ENCODE results near the gene SMYD3. TPM values are rescaled to one million over a fixed set of nuclear protein-coding genes. Genes with fewer than 3 reads are reported as not detected.

Gene SMYD3
- total and polyA plus RNA-seq, 2 donors (not counting 1 experiment from before 2014, with no cell fraction given), result 9.7 to 37.2 TPM

GRCh38 chr1:246166841-246167240, 340.2 kb downstream of the SMYD3 start:
- intact Hi-C loops (cut with micrococcal nuclease), result no loop called here
- Histone ChIP-seq H3K27ac (ENCODE audit: low read length in 2 of 2) (no peak overlapping the region), H3K36me3 (replicated peaks in 1 of 2; ENCODE audit: control extremely low read depth in 1 of 2, control insufficient read depth in 1 of 2, extremely low read depth in 1 of 2, insufficient read depth in 2 of 2, low read length in 1 of 2) (no peaks in the 10 kb centered on the region), H3K9me3 (ENCODE audit: control extremely low read depth in 1 of 3, control insufficient read depth in 2 of 3, insufficient read depth in 1 of 3, low read length in 2 of 3) (no peaks in the 10 kb centered on the region), H4K20me1 (ENCODE audit: control insufficient read depth, insufficient read depth, low read length, poor library complexity, severe bottlenecking) (no peaks in the 10 kb centered on the region), H3K27me3 (replicated peaks in 1 of 4; ENCODE audit: control extremely low read depth in 1 of 4, control insufficient read depth in 3 of 4, insufficient read depth in 4 of 4, low read length in 3 of 4) (no peaks in the 10 kb centered on the region), H3K79me2 (ENCODE audit: control insufficient read depth, insufficient read depth, low read length) (no peaks in the 10 kb centered on the region), H3K9ac (ENCODE audit: low read length) (no peak overlapping the region), H3K4me3 (ENCODE audit: control extremely low read depth in 1 of 5, extremely low read depth in 1 of 5, insufficient read depth in 1 of 5, low read depth in 2 of 5, low read length in 4 of 5) (no peak overlapping the region), H3K4me1 (ENCODE audit: control insufficient read depth in 2 of 2, insufficient read depth in 2 of 2, low read length in 2 of 2) (no peaks in the 10 kb centered on the region), H2AFZ (ENCODE audit: insufficient read depth, low read depth, low read length, poor library complexity, severe bottlenecking) (no peak overlapping the region), H3K4me2 (replicated peaks; ENCODE audit: low read depth, low read length, poor library complexity, severe bottlenecking) (no peak overlapping the region)
- DNase-seq (no peak), ATAC-seq (ENCODE audit: low read depth) (no peak)
- Mint-ChIP-seq H3K4me3 (no peak overlapping the region), H3K27ac (no peak overlapping the region), H3K4me1 (no peaks in the 10 kb centered on the region), H3K9me3 (ENCODE audit: insufficient read depth) (no peaks in the 10 kb centered on the region), H3K27me3 (no peaks in the 10 kb centered on the region)
- ChIA-PET CTCF (no interaction called here), POLR2A (no interaction called here)
- WGBS (ENCODE audit: insufficient coverage), result 94% methylated on average over 7 of the region's 11 CpGs
- TF ChIP-seq CTCF (IDR thresholded peaks at IDR 0.05) (no peak), EZH2 (IDR thresholded peaks at IDR 0.05; ENCODE audit: borderline replicate concordance, insufficient read depth, low read depth, low read length, poor library complexity, severe bottlenecking) (no peak)

GRCh38 chr1:246165826-246166709, 341.0 kb downstream of the SMYD3 start:
- ChIA-PET POLR2A (no interaction called here), CTCF (no interaction called here)
- Histone ChIP-seq H3K9ac (ENCODE audit: low read length) (no peak overlapping the region), H3K27ac (ENCODE audit: low read length in 2 of 2) (no peak overlapping the region), H3K4me3 (ENCODE audit: control extremely low read depth in 1 of 5, extremely low read depth in 1 of 5, insufficient read depth in 1 of 5, low read depth in 2 of 5, low read length in 4 of 5) (no peak overlapping the region), H3K4me2 (replicated peaks; ENCODE audit: low read depth, low read length, poor library complexity, severe bottlenecking) (no peak overlapping the region), H3K79me2 (ENCODE audit: control insufficient read depth, insufficient read depth, low read length) (no peaks in the 10 kb centered on the region), H3K27me3 (replicated peaks in 1 of 4; ENCODE audit: control extremely low read depth in 1 of 4, control insufficient read depth in 3 of 4, insufficient read depth in 4 of 4, low read length in 3 of 4) (no peaks in the 10 kb centered on the region), H3K36me3 (replicated peaks in 1 of 2; ENCODE audit: control extremely low read depth in 1 of 2, control insufficient read depth in 1 of 2, extremely low read depth in 1 of 2, insufficient read depth in 2 of 2, low read length in 1 of 2) (no peaks in the 10 kb centered on the region), H3K4me1 (ENCODE audit: control insufficient read depth in 2 of 2, insufficient read depth in 2 of 2, low read length in 2 of 2) (no peaks in the 10 kb centered on the region), H4K20me1 (ENCODE audit: control insufficient read depth, insufficient read depth, low read length, poor library complexity, severe bottlenecking) (no peaks in the 10 kb centered on the region), H3K9me3 (ENCODE audit: control extremely low read depth in 1 of 3, control insufficient read depth in 2 of 3, insufficient read depth in 1 of 3, low read length in 2 of 3) (no peaks in the 10 kb centered on the region), H2AFZ (ENCODE audit: insufficient read depth, low read depth, low read length, poor library complexity, severe bottlenecking) (no peak overlapping the region)
- Mint-ChIP-seq H3K4me1 (no peaks in the 10 kb centered on the region), H3K27me3 (no peaks in the 10 kb centered on the region), H3K9me3 (ENCODE audit: insufficient read depth) (no peaks in the 10 kb centered on the region), H3K27ac (no peak overlapping the region), H3K4me3 (no peak overlapping the region)
- DNase-seq, result no peak
- 100% methylated on average over 4 of the region's 7 CpGs for WGBS (ENCODE audit: insufficient coverage)
- intact Hi-C loops (cut with micrococcal nuclease), result no loop called here
- no peak for ATAC-seq (ENCODE audit: low read depth)
- TF ChIP-seq CTCF (IDR thresholded peaks at IDR 0.05), result no peak
- TF ChIP-seq EZH2 (IDR thresholded peaks at IDR 0.05; ENCODE audit: borderline replicate concordance, insufficient read depth, low read depth, low read length, poor library complexity, severe bottlenecking), result no peak
